T-cell (primary cell): Measurements from ENCODE around the gene ZNF438. TPM values are rescaled to one million over a fixed set of nuclear protein-coding genes. Genes with fewer than 3 reads are reported as not detected.
"Not testable (repeated sequence)": the region's sequence is repeated elsewhere in the genome, so short reads cannot be mapped to it uniquely, and the experiment has no call there.

Source experiments
- ATAC-seq, 4 experiments: fragments of 200-7000 bp in 3 of 4; fragments of 150-1000 bp in 1 of 4; cut with Tn5 transposase; replicated peaks in 1 of 4; 1 replicate in 3 of 4; 2 replicates in 1 of 4; pipeline ENCODE4 v1.10.0; 2021; ENCODE audit warnings: moderate library complexity in 3 of 4, mild to moderate bottlenecking in 2 of 4, moderate number of reproducible peaks in 1 of 4
- CTCF ChIA-PET, 2 donors: fragments of 300-600 bp; sonication (Branson Sonifier 250); formaldehyde crosslinking; loops; one replicate each; lab custom pipeline; 2022; ENCODE audit warnings: antibody characterized with exemption in 2 of 2; lab: Charles Lee
- POLR2A ChIA-PET, 2 donors: fragments of 300-600 bp; sonication (Branson Sonifier 250); formaldehyde crosslinking; loops; one replicate each; lab custom pipeline; 2022; ENCODE audit warnings: antibody characterized with exemption in 2 of 2; lab: Charles Lee
- DNase-seq, 35 experiments: peaks; one replicate each; pipeline versions ENCODE4 v3.0.0 to v3.0.0-alpha.2; 2013 to 2023
- H3K27ac ChIP-seq: one replicate; pipeline ENCODE4 v1.5.1; 2013; ENCODE audit warnings: low read length
- H3K27me3 ChIP-seq, 2 experiments: replicated peaks in 1 of 2; 1 replicate in 1 of 2; 2 replicates in 1 of 2; pipeline versions ENCODE4 v1.6.1 to v1.7.0; 2013; ENCODE audit warnings: low read length in 1 of 2, mixed read lengths in 1 of 2; ENCODE audit not compliant: control insufficient read depth in 2 of 2, insufficient read depth in 2 of 2; ENCODE audit errors: extremely low read depth in 1 of 2
- H3K36me3 ChIP-seq, 2 donors: 1 replicate in 1 of 2; 2 replicates in 1 of 2; pipeline versions ENCODE4 v1.6.1 to v1.7.0; 2013; ENCODE audit warnings: low read length in 1 of 2; ENCODE audit not compliant: control insufficient read depth in 2 of 2, insufficient read depth in 1 of 2; ENCODE audit errors: extremely low read depth in 1 of 2
- H3K4me1 ChIP-seq, 2 experiments: 1 replicate in 1 of 2; 2 replicates in 1 of 2; pipeline versions ENCODE4 v1.6.1 to v1.7.0; 2013; ENCODE audit warnings: low read length in 2 of 2, mixed read lengths in 1 of 2; ENCODE audit not compliant: insufficient read depth in 2 of 2, control insufficient read depth in 1 of 2; ENCODE audit errors: extremely low read depth in 1 of 2
- H3K4me3 ChIP-seq, 2 donors: 1 replicate in 1 of 2; 2 replicates in 1 of 2; pipeline versions ENCODE4 v1.5.1 to v1.7.0; 2013; ENCODE audit warnings: mild to moderate bottlenecking in 2 of 2, low read length in 1 of 2, moderate library complexity in 1 of 2; ENCODE audit not compliant: control insufficient read depth in 1 of 2; ENCODE audit errors: extremely low read depth in 1 of 2
- H3K9me3 ChIP-seq: 2 replicates; pipeline ENCODE4 v1.7.0; 2013
- H3K27ac Mint-ChIP-seq, 2 donors: one replicate each; pipeline ENCODE4 v1.8.0; 2020 to 2021; ENCODE audit warnings: mild to moderate bottlenecking in 2 of 2, mixed read lengths in 2 of 2
- H3K27me3 Mint-ChIP-seq, 2 donors: one replicate each; pipeline ENCODE4 v1.8.0; 2021 to 2022; ENCODE audit warnings: mixed read lengths in 2 of 2
- H3K36me3 Mint-ChIP-seq: one replicate; pipeline ENCODE4 v1.8.0; 2021; ENCODE audit warnings: mixed read lengths
- H3K4me1 Mint-ChIP-seq, 3 donors: one replicate each; pipeline ENCODE4 v1.8.0; 2020 to 2022; ENCODE audit warnings: mixed read lengths in 3 of 3, mild to moderate bottlenecking in 1 of 3
- H3K4me3 Mint-ChIP-seq, 3 donors: one replicate each; pipeline ENCODE4 v1.8.0; 2020 to 2022; ENCODE audit warnings: mild to moderate bottlenecking in 3 of 3, mixed read lengths in 3 of 3, moderate library complexity in 3 of 3
- H3K9me3 Mint-ChIP-seq, 3 donors: one replicate each; pipeline ENCODE4 v1.8.0; 2020 to 2022; ENCODE audit warnings: mixed read lengths in 3 of 3
- WGBS: methylation state at CpG from one replicate; pipeline ENCODE4 v1.1.5; 2013; ENCODE audit warnings: missing lambda C conversion rate; ENCODE audit not compliant: insufficient coverage; 5-methylcytosine and 5-hydroxymethylcytosine counted together
- total RNA-seq, 35 experiments: library from RNA in 6 of 35; stranded (reverse) in 6 of 35; fragments of 120-200 nt in 1 of 35; gene quantifications; one replicate each; pipeline versions ENCODE4 v1.2.1 to v1.2.4 and lab custom pipeline; 2013 to 2026

Gene ZNF438
- total RNA-seq, 5 donors from 2014 or later (not counting 1 experiment from before 2014, with no cell fraction given) = 2.7 to 3.6 (median 3.4) TPM

DNA sequence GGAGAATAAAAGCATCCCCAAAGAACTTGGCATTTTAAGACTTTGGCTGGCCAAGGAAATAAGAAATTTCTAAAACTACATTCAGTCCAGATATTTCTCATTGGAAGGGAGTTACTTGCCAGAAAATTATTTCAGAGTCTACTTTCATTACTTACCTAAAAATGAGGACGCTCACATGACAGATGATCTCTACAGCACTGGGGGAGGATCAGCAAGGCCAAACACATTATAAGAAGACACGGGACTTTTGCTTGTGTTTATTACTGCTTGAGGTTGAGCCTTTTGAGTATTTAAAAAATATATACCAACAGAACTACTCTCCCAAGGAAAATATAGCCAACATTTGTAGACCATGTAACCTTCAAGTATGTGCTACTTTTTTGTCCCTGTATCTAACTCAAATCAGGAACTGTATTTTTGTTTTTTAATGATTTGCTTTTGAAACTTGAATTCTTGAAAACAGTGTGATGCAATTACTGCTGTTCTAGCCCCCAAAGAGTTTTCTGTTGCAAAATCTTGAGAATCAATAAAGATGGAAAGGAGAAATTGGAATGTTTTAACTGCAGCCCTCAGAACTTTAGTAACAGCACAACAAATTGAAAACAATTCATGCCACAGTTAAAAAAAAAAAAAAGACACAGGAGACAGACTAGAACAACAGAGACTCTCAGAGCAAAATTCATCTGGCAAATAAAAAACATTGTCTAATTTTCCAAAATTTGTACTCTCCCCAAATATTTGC lies 128.1 kb downstream of the ZNF438 start:
- peaks cover 0 to 5% (median 0%) of the 10 kb centered on the region in 3 donors for H3K9me3 Mint-ChIP-seq
- WGBS = no CpG with 5 or more reads among the region's 2 CpGs
- H3K27ac ChIP-seq = no peak overlapping the region
- ChIA-PET POLR2A (no interaction called here), CTCF (no interaction called here)
- no peaks in the 10 kb centered on the region for H3K4me1 Mint-ChIP-seq
- H3K36me3 Mint-ChIP-seq = peaks cover 65% of the 10 kb centered on the region
- no peaks in the 10 kb centered on the region for H3K9me3 ChIP-seq
- no peaks in the 10 kb centered on the region for H3K27me3 Mint-ChIP-seq
- no peak overlapping the region for H3K4me3 Mint-ChIP-seq
- H3K36me3 ChIP-seq = peaks cover 2 to 6% of the 10 kb centered on the region in 2 donors
- H3K4me3 ChIP-seq = no peak overlapping the region
- DNase-seq (no peak), ATAC-seq (no peak)
- H3K4me1 ChIP-seq = no peaks in the 10 kb centered on the region
- H3K27ac Mint-ChIP-seq = no peak overlapping the region
- no peaks in the 10 kb centered on the region for H3K27me3 ChIP-seq

DNA sequence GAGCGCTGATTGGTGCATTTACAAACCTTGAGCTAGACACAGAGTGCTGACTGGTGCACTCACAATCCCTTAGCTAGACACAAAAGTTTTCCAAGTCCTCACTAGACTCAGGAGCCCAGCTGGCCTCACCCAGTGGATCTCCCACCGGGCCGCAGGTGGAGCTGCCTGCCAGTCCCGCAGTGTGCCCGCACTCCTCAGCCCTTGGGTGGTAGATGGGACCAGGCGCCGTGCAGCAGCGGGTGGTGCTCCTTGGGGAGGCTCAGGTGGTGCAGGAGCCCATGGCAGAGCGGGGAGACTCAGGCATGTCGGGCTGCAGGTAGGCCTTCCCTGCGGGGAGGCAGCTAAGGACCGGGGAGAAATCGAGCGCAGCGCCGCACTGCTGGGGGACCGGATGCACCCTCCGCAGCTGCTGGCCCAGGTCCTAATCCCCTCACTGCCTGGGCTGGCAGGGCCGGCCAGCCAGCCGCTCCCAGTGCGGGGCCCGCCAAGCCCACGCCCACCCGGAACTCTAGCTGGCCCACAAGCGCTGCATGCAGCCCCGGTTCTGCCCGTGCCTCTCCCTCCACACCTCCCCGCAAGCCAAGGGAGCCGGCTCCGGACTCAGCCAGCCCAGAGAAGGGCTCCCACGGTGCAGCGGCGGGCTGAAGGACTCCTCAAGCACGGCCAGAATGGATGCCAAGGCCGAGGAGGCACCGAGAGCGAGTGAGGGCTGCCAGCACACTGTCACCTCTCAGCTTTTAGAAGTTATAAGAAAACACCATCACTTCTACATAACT lies 128.9 kb downstream of the ZNF438 start:
- Histone ChIP-seq H3K27me3 (no peaks in the 10 kb centered on the region), H3K27ac (no peak overlapping the region), H3K36me3 (peaks cover 2 to 6% of the 10 kb centered on the region in 2 donors), H3K4me1 (no peaks in the 10 kb centered on the region), H3K9me3 (no peaks in the 10 kb centered on the region), H3K4me3 (no peak overlapping the region)
- ChIA-PET POLR2A (no interaction called here), CTCF (no interaction called here)
- H3K36me3 Mint-ChIP-seq = peaks cover 61% of the 10 kb centered on the region
- whole genome bisulfite sequencing = 98% methylated on average over 28 of the region's 37 CpGs
- no peak for DNase-seq
- H3K27ac Mint-ChIP-seq = no peak overlapping the region
- H3K4me1 Mint-ChIP-seq = no peaks in the 10 kb centered on the region
- peaks cover 0 to 6% (median 0%) of the 10 kb centered on the region in 3 donors for H3K9me3 Mint-ChIP-seq
- no peak overlapping the region for H3K4me3 Mint-ChIP-seq
- no peak for ATAC-seq
- H3K27me3 Mint-ChIP-seq = no peaks in the 10 kb centered on the region

DNA sequence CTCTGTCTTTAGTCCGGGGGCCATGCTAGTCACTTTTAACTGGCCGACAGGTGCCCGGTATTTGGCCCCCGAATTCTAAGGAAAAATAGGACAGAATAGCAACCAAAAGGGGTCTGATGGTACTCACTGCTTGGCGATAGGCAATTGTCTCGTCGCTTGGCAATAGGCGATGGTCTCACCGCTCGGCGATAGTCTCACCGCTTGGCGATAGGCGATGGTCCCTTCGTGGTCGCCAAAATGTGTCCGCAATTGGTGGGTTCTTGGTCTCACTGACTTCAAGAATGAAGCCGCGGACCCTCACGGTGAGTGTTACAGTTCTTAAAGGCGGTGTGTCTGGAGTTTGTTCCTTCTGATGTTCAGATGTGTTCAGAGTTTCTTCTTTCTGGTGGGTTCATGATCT lies 130.2 kb downstream of the ZNF438 start:
- H3K27ac Mint-ChIP-seq, DNase-seq, H3K4me3 ChIP-seq, H3K4me1 ChIP-seq, CTCF ChIA-PET, H3K4me1 Mint-ChIP-seq, H3K27me3 Mint-ChIP-seq, H3K36me3 ChIP-seq, H3K9me3 ChIP-seq, POLR2A ChIA-PET, H3K27me3 ChIP-seq, ATAC-seq, H3K4me3 Mint-ChIP-seq, H3K9me3 Mint-ChIP-seq, H3K27ac ChIP-seq: not testable (repeated sequence)
- H3K36me3 Mint-ChIP-seq = peaks cover 51% of the 10 kb centered on the region
- 98% methylated on average over 19 of the region's 21 CpGs for WGBS

DNA sequence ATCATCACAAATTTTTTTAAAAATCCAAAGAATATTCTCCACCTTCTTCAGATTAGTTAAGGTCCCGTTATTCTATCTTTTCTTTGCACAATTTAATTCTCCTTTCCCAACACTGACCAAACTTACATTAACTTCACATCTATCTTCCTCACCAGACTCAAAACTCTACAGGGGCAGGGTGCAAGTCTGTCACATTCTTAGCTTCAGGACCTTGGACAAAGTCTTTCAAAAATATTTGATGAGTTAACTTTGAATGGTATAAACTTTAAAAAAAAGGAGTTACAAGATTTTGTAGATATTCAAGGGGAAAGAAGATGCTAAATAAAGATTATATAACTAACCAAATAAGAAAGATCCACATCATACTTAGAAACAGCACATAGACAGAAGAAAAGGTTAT lies 132.7 kb downstream of the ZNF438 start:
- DNase-seq (no peak), ATAC-seq (no peak)
- 86% methylated on average over 1 of the region's 1 CpG for WGBS
- Histone ChIP-seq H3K27ac (no peak overlapping the region), H3K9me3 (no peaks in the 10 kb centered on the region), H3K36me3 (peaks cover 2 to 6% of the 10 kb centered on the region in 2 donors), H3K27me3 (no peaks in the 10 kb centered on the region), H3K4me3 (no peak overlapping the region), H3K4me1 (no peaks in the 10 kb centered on the region)
- ChIA-PET POLR2A (no interaction called here), CTCF (no interaction called here)
- Mint-ChIP-seq H3K27ac (no peak overlapping the region), H3K4me1 (peaks cover 0 to 4% (median 0%) of the 10 kb centered on the region in 3 donors), H3K4me3 (no peak overlapping the region), H3K36me3 (peaks cover 41% of the 10 kb centered on the region), H3K9me3 (peaks cover 0 to 6% (median 0%) of the 10 kb centered on the region in 3 donors), H3K27me3 (no peaks in the 10 kb centered on the region)

DNA sequence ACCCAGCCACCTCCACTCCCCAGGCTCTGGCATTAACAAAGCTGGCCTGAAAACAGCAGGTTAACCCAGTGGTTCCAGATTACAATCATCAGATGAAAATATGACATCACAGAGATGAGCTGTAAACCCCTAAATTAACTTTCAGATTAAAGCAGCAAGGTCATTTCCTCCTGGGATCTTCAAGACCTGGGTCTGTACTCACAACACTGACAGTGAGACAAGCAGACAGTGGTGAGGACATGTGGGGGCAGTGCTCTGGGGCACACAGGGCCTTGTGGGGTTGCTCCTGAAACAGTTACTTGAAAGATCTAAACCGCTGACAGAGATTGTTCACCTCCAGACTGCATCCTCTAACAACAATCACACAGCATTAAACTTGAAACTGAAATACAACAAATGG lies 134.1 kb downstream of the ZNF438 start:
- Mint-ChIP-seq H3K4me1 (peaks cover 0 to 4% (median 0%) of the 10 kb centered on the region in 3 donors), H3K9me3 (peaks cover 0 to 6% (median 0%) of the 10 kb centered on the region in 3 donors), H3K27ac (no peak overlapping the region), H3K4me3 (no peak overlapping the region), H3K36me3 (peaks cover 34% of the 10 kb centered on the region), H3K27me3 (no peaks in the 10 kb centered on the region)
- Histone ChIP-seq H3K4me1 (no peaks in the 10 kb centered on the region), H3K36me3 (peaks cover 0 to 2% of the 10 kb centered on the region in 2 donors), H3K27me3 (no peaks in the 10 kb centered on the region), H3K4me3 (no peak overlapping the region), H3K27ac (no peak overlapping the region), H3K9me3 (no peaks in the 10 kb centered on the region)
- ATAC-seq (no peak), DNase-seq (no peak)
- WGBS = no CpG with 5 or more reads among the region's 1 CpG
- ChIA-PET POLR2A (no interaction called here), CTCF (no interaction called here)

DNA sequence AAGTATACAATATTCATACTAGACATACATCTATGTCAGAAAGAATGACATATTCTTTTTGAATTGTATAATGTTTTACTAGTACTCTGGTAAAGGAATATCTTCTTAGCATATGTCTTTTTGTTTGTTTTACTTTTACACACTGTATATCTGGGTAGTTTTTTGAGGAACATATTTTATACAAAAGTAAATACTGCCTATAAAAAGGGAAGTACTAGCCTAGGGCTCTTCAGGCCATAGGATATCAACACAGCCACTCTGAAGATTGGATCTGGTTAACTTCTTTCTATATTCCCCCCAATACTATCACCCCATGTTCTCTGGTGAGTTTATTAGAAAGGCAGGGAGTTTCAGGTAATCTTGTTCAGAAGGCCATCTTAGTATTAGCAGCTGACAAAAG lies 134.6 kb downstream of the ZNF438 start:
- Histone ChIP-seq H3K27me3 (no peaks in the 10 kb centered on the region), H3K27ac (no peak overlapping the region), H3K4me1 (no peaks in the 10 kb centered on the region), H3K4me3 (no peak overlapping the region), H3K9me3 (no peaks in the 10 kb centered on the region), H3K36me3 (peaks cover 0 to 2% of the 10 kb centered on the region in 2 donors)
- Mint-ChIP-seq H3K27ac (no peak overlapping the region), H3K9me3 (peaks cover 0 to 6% (median 0%) of the 10 kb centered on the region in 3 donors), H3K36me3 (peaks cover 30% of the 10 kb centered on the region), H3K4me1 (peaks cover 0 to 4% (median 0%) of the 10 kb centered on the region in 3 donors), H3K27me3 (no peaks in the 10 kb centered on the region), H3K4me3 (no peak overlapping the region)
- ATAC-seq (no peak), DNase-seq (no peak)
- CTCF ChIA-PET = no interaction called here
- POLR2A ChIA-PET = no interaction called here
